Gastrocnemius medialis (tissue), 4 donors: ENCODE results near the gene GPRC5A. TPM values are rescaled to one million over a fixed set of nuclear protein-coding genes. Genes with fewer than 3 reads are reported as not detected.

Source experiments
- ATAC-seq, 2 donors: fragments of 150-250 bp; one replicate each; pipeline ENCODE4 v1.9.1; 2016
- DNase-seq, 2 donors: peaks; one replicate each; pipeline ENCODE4 v3.0.0-alpha.2; 2019
- H3K27ac ChIP-seq, 4 donors: fragments of 200-600 bp; sonication (generic); 1 replicate in 1 of 4; 2 replicates in 3 of 4; pipeline ENCODE4 v1.5.1; 2016 to 2018; ENCODE audit warnings: mild to moderate bottlenecking in 2 of 4, moderate library complexity in 1 of 4
- H3K27me3 ChIP-seq, 3 donors: fragments of 200-600 bp; sonication (generic) in 2 of 3; 1 replicate in 1 of 3; 2 replicates in 2 of 3; pipeline versions ENCODE4 v1.5.1 to v1.6.0; 2016 to 2019; ENCODE audit warnings: mild to moderate bottlenecking in 1 of 3, moderate library complexity in 1 of 3
- H3K36me3 ChIP-seq, 2 donors: fragments of 200-600 bp; sonication (generic) in 1 of 2; one replicate each; pipeline ENCODE4 v1.5.1; 2017 to 2018
- H3K4me1 ChIP-seq, 2 donors: fragments of 200-600 bp; sonication (generic) in 1 of 2; one replicate each; pipeline ENCODE4 v1.5.1; 2016 to 2017; ENCODE audit warnings: mild to moderate bottlenecking in 2 of 2
- H3K4me3 ChIP-seq, 4 donors: fragments of 200-600 bp; sonication (generic) in 3 of 4; 1 replicate in 1 of 4; 2 replicates in 3 of 4; pipeline ENCODE4 v1.5.1; 2016 to 2019; ENCODE audit warnings: mild to moderate bottlenecking in 2 of 4
- H3K9me3 ChIP-seq, 3 donors: fragments of 200-600 bp; sonication (generic) in 2 of 3; 1 replicate in 1 of 3; 2 replicates in 2 of 3; pipeline ENCODE4 v1.5.1; 2016 to 2019
- CTCF ChIP-seq, 5 experiments: fragments of 450-650 bp in 3 of 5; fragments of 200-600 bp in 2 of 5; sonication (generic) in 2 of 5; IDR thresholded peaks in 4 of 5; conservative IDR thresholded peaks in 1 of 5; 1 replicate in 4 of 5; 2 replicates in 1 of 5; pipeline ENCODE4 v1.5.1; 2016 to 2019; ENCODE audit warnings: antibody characterized with exemption in 5 of 5, mild to moderate bottlenecking in 3 of 5, moderate library complexity in 3 of 5
- POLR2A ChIP-seq, 2 donors: fragments of 450-650 bp; IDR thresholded peaks; one replicate each; pipeline ENCODE4 v1.6.1; 2017; ENCODE audit warnings: antibody characterized with exemption in 2 of 2, mild to moderate bottlenecking in 2 of 2, moderate library complexity in 2 of 2
- in situ Hi-C, 4 donors: fragments of 200-750 bp; cut with MboI; loops; one replicate each; pipeline versions ENCODE4 v1.15.0 to v1.8.0; 2017; ENCODE audit warnings: low sequenced_read_pairs in 4 of 4
- intact Hi-C: fragments of 100-400 bp; cut with DNase I; formaldehyde crosslinking; loops from one replicate; pipeline ENCODE4 v1.15.1; 2023; ENCODE audit warnings: low total_unique reads
- total RNA-seq, 4 donors: library from RNA; depleted of rRNA; stranded (reverse); fragments of >200 nt; gene quantifications; one replicate each; pipeline versions ENCODE4 v1.1.0 to v1.2.3, GENCODE V29; 2016

Gene GPRC5A
- total RNA-seq, 4 donors from 2014 or later, result 0.23 to 5.8 (median 0.52) TPM

- TF ChIP-seq POLR2A (IDR thresholded peaks at IDR 0.05) (no peak), CTCF (IDR thresholded peaks at IDR 0.05 in 4 of 5, conservative IDR thresholded peaks at IDR 0.05 in 1 of 5) (no peak)
- in situ Hi-C loops, result loop anchor here in 3 of 4 donors (5.0 to 25.0 kb wide), 6 partner anchors 63 to 1243 kb away; no protein-coding TSS in a partner anchor
- no peak overlapping the region for H3K27ac ChIP-seq
- H3K4me1 ChIP-seq, result no peaks in the 10 kb centered on the region
- intact Hi-C loops, result loop anchor here (5.0 kb wide), 1 partner anchor 183 kb away; the partner anchor contains the start of gene GSG1
- H3K9me3 ChIP-seq, result no peaks in the 10 kb centered on the region
- H3K4me3 ChIP-seq, result no peak overlapping the region
- no peak for DNase-seq
- no peaks in the 10 kb centered on the region for H3K36me3 ChIP-seq
- no peak for ATAC-seq
- no peaks in the 10 kb centered on the region for H3K27me3 ChIP-seq
Observed at GRCh38 chr12:12918781-12919389, 27.5 kb downstream of the GPRC5A start.

GRCh38 chr12:12919666-12920435 lies 28.5 kb downstream of the GPRC5A start:
- Histone ChIP-seq H3K9me3 (no peaks in the 10 kb centered on the region), H3K4me3 (no peak overlapping the region), H3K27me3 (no peaks in the 10 kb centered on the region), H3K36me3 (no peaks in the 10 kb centered on the region), H3K4me1 (no peaks in the 10 kb centered on the region), H3K27ac (no peak overlapping the region)
- intact Hi-C loops (loop anchor here (5.0 kb wide), 1 partner anchor 182 kb away; the partner anchor contains the start of gene GSG1), in situ Hi-C loops (loop anchor here in 3 of 4 donors (5.0 to 25.0 kb wide), 6 partner anchors 62 to 1242 kb away; no protein-coding TSS in a partner anchor)
- TF ChIP-seq CTCF (IDR thresholded peaks at IDR 0.05 in 4 of 5, conservative IDR thresholded peaks at IDR 0.05 in 1 of 5), result no peak
- DNase-seq (no peak), ATAC-seq (no peak)

GRCh38 chr12:12922191-12922616 lies 30.8 kb downstream of the GPRC5A start:
- intact Hi-C loops, result no loop called here
- ATAC-seq (peak; percentile 71 to 73), DNase-seq (no peak)
- in situ Hi-C loops, result loop anchor here in 2 of 4 donors (25.0 kb wide), 2 partner anchors 165 to 1240 kb away; no protein-coding TSS in a partner anchor
- Histone ChIP-seq H3K9me3 (no peaks in the 10 kb centered on the region), H3K27me3 (no peaks in the 10 kb centered on the region), H3K4me3 (no peak overlapping the region), H3K4me1 (no peaks in the 10 kb centered on the region), H3K36me3 (no peaks in the 10 kb centered on the region), H3K27ac (no peak overlapping the region)
- no peak for TF ChIP-seq CTCF (IDR thresholded peaks at IDR 0.05 in 4 of 5, conservative IDR thresholded peaks at IDR 0.05 in 1 of 5)
- TF ChIP-seq POLR2A (IDR thresholded peaks at IDR 0.05), result no peak

- in situ Hi-C loops, result loop anchor here in 2 of 4 donors (25.0 kb wide), 2 partner anchors 164 to 1239 kb away; no protein-coding TSS in a partner anchor
- no peak for TF ChIP-seq POLR2A (IDR thresholded peaks at IDR 0.05)
- TF ChIP-seq CTCF (IDR thresholded peaks at IDR 0.05 in 4 of 5, conservative IDR thresholded peaks at IDR 0.05 in 1 of 5), result no peak
- Histone ChIP-seq H3K36me3 (no peaks in the 10 kb centered on the region), H3K4me3 (no peak overlapping the region), H3K4me1 (no peaks in the 10 kb centered on the region), H3K27ac (no peak overlapping the region), H3K27me3 (no peaks in the 10 kb centered on the region), H3K9me3 (no peaks in the 10 kb centered on the region)
- ATAC-seq (no peak), DNase-seq (no peak)
- intact Hi-C loops, result no loop called here
Observed at GRCh38 chr12:12922978-12923377, 31.6 kb downstream of the GPRC5A start.
